PC-9 (cell line): ENCODE results near the gene NIT2.

Experiments used
- EZH2 ChIP-seq: fragments of 200-600 bp; sonication (generic); IDR thresholded peaks from 2 replicates; pipeline ENCODE4 v1.8.0; 2017; ENCODE audit warnings: antibody characterized with exemption, low read depth
- TF ChIP-seq, protein P1 (sequence below): fragments of 200-600 bp; sonication (generic); conservative IDR thresholded peaks from 2 replicates; pipeline ENCODE4 v1.6.1; 2017; ENCODE audit warnings: mixed run types, antibody characterized with exemption, mild to moderate bottlenecking, moderate library complexity

DNA sequence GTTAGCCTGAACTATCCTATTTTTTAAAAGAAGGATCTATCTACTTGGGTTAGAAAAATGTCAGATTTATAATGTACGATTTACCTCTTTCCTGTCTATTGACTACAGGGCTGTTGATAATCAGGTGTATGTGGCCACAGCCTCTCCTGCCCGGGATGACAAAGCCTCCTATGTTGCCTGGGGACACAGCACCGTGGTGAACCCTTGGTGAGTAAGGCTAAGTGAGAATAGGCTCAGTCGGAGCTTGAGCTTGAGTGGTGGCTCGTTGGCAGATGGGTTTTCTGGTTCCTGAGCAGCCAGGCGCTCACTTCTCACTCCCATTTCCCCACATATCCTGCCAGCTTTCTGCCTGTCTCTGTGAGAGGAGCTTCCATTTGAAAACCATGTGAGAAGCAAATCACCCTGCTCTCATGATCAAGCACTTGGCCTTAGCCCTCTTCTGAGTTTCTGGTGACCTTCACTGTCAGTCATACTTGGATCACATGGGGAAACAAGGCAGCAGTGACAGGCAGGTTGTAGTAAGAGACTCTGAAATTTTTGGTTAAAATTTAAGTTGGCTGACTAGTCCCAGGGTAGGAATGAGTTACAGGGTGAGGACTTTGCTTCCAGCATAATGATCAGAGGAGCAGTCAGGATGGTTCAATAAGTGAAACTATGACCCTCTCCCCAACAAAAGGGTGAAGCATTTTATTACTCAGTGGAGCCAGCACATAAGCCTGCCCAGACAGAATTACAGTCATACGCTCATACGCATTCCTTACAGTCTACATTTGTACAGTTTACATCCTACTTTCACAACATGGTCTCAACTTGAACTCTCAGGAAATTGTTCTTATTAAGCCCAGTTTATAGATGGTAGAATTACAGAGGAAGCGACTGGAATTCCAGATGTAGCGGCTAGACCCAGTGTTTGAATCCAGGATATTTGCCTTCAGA lies 18.0 kb downstream of the NIT2 start:
- TF ChIP-seq, protein P1, sequence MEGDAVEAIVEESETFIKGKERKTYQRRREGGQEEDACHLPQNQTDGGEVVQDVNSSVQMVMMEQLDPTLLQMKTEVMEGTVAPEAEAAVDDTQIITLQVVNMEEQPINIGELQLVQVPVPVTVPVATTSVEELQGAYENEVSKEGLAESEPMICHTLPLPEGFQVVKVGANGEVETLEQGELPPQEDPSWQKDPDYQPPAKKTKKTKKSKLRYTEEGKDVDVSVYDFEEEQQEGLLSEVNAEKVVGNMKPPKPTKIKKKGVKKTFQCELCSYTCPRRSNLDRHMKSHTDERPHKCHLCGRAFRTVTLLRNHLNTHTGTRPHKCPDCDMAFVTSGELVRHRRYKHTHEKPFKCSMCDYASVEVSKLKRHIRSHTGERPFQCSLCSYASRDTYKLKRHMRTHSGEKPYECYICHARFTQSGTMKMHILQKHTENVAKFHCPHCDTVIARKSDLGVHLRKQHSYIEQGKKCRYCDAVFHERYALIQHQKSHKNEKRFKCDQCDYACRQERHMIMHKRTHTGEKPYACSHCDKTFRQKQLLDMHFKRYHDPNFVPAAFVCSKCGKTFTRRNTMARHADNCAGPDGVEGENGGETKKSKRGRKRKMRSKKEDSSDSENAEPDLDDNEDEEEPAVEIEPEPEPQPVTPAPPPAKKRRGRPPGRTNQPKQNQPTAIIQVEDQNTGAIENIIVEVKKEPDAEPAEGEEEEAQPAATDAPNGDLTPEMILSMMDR = no peak
- TF ChIP-seq EZH2 = no peak
